Mesenteric fat pad (tissue), 1 donor: ENCODE measurements around the gene CNFN. TPM values are rescaled to one million over a fixed set of nuclear protein-coding genes. Genes with fewer than 3 reads are reported as not detected.
"Not testable (repeated sequence)": the region's sequence is repeated elsewhere in the genome, so short reads cannot be mapped to it uniquely, and the experiment has no call there.

ENCODE experiments used
- DNase-seq: peaks from one replicate; pipeline ENCODE4 v3.0.0-alpha.2; 2020; ENCODE audit warnings: low spot score
- microRNA-seq: library from miRNA; unstranded; fragments of <30 nt; microRNA quantifications from one replicate; pipeline ENCODE4 v1.2.0, GENCODE V29; 2020; ENCODE audit warnings: borderline number of aligned reads
- total RNA-seq: library from RNA; stranded (reverse); fragmentation: NEBNext Ultra II Directional; extraction: Animal tissue kit (Norgen Biotek cat#: 25700); gene quantifications from one replicate; pipeline ENCODE4 v1.2.1, GENCODE V29; 2021
- donor health status: DM: yes; HTN: yes; CAD: no.

Gene CNFN
- total RNA-seq, 1 donor from 2014 or later, result 2.2 TPM

DNA sequence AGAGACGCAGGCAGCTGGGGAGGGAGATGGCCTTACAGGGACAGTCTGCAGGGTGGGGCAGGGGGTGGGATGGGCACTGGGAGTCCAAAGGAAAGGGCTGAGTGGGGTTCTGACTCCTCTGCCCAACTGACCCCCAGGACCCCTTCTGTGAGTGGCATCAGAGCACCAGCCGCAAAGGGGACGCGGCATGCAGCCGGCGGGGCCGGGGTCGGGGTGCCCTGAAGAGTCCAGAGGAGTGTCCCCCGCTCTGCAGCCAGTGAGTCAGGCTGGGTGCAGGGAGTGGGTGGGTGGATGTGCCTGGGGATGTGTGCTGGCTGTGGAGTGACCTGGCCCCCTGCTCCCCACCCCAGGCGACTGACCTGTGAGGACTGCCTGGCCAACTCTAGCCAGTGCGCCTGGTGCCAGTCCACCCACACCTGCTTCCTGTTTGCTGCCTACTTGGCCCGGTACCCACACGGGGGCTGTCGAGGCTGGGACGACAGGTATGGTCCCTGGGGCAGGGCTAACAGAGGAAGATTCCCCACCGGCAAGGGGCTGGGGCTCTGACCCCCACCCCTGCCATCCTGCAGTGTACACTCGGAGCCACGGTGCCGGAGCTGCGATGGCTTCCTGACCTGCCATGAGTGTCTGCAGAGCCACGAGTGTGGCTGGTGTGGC lies 38.9 kb downstream of the CNFN start:
- DNase-seq, result no peak

DNA sequence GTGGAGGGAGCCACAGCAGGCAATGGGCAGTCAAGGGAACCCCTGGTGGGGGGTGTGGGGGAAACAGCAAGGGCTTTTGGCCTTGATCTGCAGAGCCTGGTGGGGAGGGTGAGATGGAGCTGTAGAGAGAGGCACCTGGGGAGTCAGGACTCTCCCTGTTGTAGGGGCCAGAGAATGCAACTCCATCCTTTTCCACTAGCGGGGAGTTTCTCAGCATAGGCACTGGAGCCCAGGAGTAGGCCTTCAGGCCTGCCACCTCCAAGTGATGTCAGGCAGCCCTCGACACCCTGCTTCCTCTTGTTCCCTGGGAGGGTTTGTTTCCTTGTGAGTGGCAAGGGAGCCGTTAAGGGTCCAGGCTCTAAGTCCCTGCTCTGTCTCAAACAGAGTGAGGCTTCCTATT lies 39.7 kb downstream of the CNFN start:
- no peak for DNase-seq

DNA sequence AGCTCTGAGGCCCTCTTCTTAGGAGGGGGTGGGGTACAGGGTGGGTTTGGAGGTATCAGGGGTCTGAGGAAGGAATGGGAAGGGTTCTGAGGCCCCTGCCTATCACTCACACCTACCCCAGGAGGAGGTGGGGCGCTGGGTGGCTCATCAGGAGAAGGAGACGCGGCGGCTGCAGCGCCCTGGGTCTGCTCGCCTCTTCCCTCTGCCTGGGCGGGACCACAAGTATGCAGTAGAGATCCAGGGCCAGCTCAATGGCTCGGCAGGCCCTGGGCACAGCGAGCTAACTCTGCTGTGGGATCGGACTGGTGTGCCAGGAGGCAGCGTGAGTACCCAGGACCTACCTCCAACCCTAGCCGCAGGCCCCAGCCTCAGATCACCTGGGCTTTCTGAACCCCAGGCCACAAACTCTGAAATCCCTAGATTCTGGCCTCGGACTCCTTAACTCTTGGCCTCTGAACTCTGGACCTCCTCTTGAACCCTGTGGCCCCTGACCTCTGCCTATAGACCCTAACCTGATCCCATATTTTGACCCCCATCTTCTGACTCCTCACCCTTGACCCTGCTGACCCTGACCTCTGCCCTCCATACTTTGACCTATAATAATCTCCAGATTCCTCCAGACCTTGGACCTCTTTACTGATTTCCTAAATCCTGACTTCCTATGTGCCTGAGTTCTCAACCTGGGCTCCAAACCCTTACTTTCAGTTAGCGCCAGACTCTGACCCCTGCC lies 40.6 kb downstream of the CNFN start:
- no peak for DNase-seq

DNA sequence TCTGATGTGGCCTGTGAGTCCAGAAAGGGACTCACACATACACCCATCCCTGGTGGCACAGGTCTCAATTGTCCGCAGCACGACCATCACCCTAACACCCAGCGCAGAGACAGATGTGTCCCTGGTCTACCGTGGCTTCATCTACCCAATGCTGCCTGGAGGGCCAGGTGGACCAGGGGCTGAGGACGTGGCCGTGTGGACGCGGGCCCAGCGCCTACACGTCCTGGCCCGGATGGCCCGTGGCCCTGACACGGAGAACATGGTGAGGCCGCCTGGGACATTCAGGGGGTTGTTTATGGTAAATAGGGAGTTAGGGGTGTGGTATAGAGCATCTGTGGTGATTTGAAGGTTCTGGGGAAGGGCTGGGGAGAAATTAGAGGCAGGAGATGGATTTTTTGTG lies 41.9 kb downstream of the CNFN start:
- DNase-seq, result no peak

DNA sequence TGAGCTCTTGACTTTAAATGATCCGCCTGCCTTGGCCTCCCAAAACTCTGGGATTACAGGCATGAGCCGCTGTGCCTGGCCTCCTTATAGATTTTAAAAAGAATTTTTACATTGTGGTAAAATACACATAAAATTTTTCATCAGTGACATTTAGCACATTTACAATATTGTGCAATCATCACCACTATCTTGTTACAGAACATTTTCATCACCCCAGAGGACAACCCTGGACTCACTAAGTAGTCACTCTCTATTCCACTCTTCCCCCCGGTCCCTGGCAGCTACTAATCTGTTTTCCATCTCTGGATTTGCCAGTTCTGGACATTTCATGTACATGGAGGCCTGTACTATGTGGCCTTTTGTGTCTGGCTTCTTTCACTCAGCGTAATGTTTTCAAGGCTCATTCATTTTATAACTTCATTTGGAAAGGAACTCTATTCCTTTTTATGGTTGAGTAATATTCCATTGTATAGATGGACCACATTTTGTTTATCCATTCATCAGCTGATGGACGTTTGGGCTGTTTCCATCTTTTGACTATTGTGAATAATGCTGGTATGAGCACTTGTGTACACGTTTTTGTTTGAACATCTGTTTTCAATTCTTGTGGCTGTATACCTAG lies 44.8 kb downstream of the CNFN start:
- DNase-seq, result no peak

DNA sequence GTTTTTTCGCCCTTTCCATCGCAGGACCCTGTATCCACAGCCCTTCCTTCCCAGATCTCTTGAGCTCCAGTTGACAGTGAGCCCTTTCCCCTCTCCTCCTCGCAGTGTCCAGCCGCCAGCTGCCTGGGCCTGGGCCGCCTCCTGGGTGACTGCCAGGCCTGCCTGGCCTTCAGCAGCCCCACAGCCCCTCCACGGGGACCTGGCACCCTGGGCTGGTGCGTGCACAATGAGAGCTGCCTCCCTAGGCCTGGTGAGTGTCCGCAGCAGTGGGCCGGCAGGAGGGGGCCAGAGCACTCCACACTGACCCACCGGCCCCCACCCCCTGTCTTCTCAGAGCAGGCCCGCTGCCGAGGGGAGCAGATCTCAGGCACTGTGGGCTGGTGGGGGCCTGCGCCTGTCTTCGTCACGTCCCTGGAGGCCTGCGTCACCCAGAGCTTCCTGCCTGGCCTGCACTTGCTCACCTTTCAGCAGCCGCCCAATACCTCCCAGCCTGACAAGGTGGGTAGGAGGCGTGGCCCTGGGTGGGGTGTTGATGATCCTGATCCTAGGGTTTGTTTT lies 45.7 kb downstream of the CNFN start:
- no peak for DNase-seq

DNA sequence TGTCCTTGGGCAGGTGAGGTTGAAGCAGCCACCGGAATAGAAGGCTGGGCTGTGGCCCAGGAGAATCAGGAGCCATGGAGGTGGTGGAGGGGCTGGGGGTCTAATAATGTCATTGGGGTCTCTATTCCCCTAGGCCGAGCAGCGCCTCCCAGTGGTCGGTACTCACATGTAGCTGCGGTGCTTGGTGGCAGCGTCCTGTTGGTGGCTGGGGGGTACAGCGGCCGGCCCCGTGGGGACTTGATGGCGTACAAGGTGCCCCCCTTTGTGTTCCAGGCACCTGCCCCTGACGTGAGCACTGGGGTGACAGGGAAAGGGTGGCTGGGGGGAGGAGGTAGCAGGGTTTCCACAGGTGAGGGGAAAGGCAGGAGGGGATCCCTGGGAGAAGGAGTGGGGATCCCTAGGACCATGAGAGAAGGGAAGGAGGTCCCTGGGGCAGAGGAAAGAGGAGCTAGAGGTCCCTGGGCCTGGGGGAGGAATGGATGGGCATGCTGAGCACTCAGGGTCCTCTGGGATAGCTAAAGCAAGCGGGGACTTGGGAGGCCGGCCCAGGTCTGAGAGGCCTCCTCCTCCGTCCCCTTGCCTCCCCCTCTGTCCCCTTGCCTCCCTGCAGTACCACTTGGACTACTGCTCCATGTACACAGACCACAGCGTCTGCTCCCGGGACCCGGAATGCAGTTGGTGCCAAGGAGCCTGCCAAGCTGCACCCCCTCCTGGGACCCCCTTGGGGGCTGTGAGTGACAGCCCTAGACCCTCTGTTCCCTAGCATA lies 46.6 kb downstream of the CNFN start:
- no peak for DNase-seq

DNA sequence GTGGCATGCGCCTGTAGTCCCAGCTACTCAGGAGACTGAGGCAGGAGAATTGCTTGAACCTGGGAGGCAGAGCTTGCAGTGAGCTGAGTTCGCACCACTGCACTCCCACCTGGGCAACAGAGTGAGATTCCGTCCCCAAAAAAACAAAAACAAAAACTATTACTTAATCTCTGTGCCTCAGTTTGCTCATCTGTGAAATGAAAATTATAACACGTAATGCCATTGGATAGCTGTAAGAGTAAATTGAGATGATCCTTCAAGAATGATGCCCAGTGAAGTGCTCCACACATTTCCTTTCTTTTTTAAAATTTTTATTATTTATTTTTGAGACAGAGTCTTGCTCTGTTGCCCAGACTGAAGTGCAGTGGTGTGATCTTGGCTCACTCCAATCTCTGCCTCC lies 50.2 kb downstream of the CNFN start:
- DNase-seq, result not testable (repeated sequence)

DNA sequence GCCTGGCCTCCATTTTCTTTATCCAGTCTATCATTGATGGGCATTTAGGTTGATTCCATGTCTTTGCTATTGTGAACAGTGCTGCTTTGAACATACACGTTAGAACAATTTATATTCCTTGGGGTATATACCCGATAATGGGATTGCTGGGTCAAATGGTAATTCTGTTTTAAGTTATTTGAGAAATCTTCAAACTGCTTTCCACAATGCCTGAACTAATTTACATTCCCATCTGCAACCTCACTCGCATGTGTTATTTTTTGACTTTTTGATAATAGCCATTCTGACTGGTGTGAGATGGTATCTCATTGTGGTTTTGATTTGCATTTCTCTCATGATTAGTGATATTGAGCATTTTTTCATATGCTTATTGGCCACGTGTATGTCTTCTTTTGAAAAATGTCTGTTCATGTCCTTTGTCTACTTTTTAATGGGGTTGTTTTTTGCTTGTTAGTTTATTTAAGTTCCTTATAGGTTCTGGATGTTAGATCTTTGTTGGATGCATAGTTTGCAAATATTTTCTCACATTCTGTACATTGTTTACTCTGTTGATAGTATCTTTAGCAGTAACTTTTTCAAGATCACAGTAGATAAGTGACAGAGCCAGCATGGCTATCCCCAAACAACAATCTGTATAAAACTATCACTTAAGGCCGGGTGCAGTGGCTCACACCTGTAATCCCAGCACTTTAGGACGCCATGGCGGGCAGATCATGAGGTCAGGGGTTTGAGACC lies 50.8 kb downstream of the CNFN start:
- not testable (repeated sequence) for DNase-seq

Small RNA genes within 50 kb of the gene (microRNA-seq; reads per million reads assigned to microRNA genes)
- gene MIR8077, result not detected

Other genes with a start within 250 kb of the CNFN start
- gene DEDD2, start 172.6 kb downstream of the CNFN start, total RNA-seq, result 12.4 TPM
- 8.1 TPM for gene ZNF526, start 170.0 kb downstream of the CNFN start, total RNA-seq
- 36.0 TPM for gene GSK3A, start 147.7 kb downstream of the CNFN start, total RNA-seq
- 55.5 TPM for gene ERF, start 135.2 kb downstream of the CNFN start, total RNA-seq
- 57.9 TPM for gene CIC, start 121.0 kb downstream of the CNFN start, total RNA-seq
- not detected for gene PRR19, start 88.2 kb downstream of the CNFN start, total RNA-seq
- 5.2 TPM for gene PAFAH1B3, start 87.7 kb downstream of the CNFN start, total RNA-seq
- not detected for gene TMEM145, start 77.0 kb downstream of the CNFN start, total RNA-seq
- gene MEGF8, start 64.7 kb downstream of the CNFN start, total RNA-seq, result 25.8 TPM
- 1,893 TPM for gene LIPE, start 37.1 kb upstream of the CNFN start, total RNA-seq
- gene CXCL17, start 52.6 kb upstream of the CNFN start, total RNA-seq, result not detected
- gene CEACAM1, start 138.2 kb upstream of the CNFN start, total RNA-seq, result 25.6 TPM
- 0.13 TPM for gene CEACAM8, start 204.6 kb upstream of the CNFN start, total RNA-seq